CD4-positive, alpha-beta T cell (primary cell): ENCODE measurements around the gene PGR. TPM values are rescaled to one million over a fixed set of nuclear protein-coding genes. Genes with fewer than 3 reads are reported as not detected.

Experiments
- ATAC-seq: fragments of 200-7000 bp; cut with Tn5 transposase; one replicate; pipeline ENCODE4 v1.10.0; 2022; ENCODE audit warnings: mild to moderate bottlenecking; ENCODE audit not compliant: poor library complexity
- CTCF ChIA-PET: fragments of 350-600 bp; sonication (Branson Sonifier 250); formaldehyde crosslinking; loops from one replicate; lab custom pipeline; 2021; ENCODE audit warnings: antibody characterized with exemption, inconsistent platforms; lab: Charles Lee
- POLR2A ChIA-PET: fragments of 350-600 bp; sonication (Branson Sonifier 250); formaldehyde crosslinking; loops from one replicate; lab custom pipeline; 2021; ENCODE audit warnings: antibody characterized with exemption, inconsistent platforms; lab: Charles Lee
- DNase-seq, 14 experiments: peaks; one replicate each; pipeline ENCODE4 v3.0.0-alpha.2; 2013 to 2020; ENCODE audit warnings: mixed read lengths in 2 of 14
- H3K27ac ChIP-seq, 2 donors: one replicate each; pipeline versions ENCODE4 v1.5.1 to v1.7.0; 2013; ENCODE audit warnings: low read length in 2 of 2, low read depth in 1 of 2, mild to moderate bottlenecking in 1 of 2
- H3K27me3 ChIP-seq, 2 experiments: 1 replicate in 1 of 2; 2 replicates in 1 of 2; pipeline versions ENCODE4 v1.6.1 to v1.7.0; 2013; ENCODE audit warnings: low read length in 2 of 2, control low read depth in 1 of 2, mild to moderate bottlenecking in 1 of 2, moderate library complexity in 1 of 2; ENCODE audit not compliant: insufficient read depth in 2 of 2, control insufficient read depth in 1 of 2
- H3K36me3 ChIP-seq: one replicate; pipeline ENCODE4 v1.6.1; 2013; ENCODE audit warnings: low read length, control low read depth; ENCODE audit not compliant: insufficient read depth
- H3K4me1 ChIP-seq: one replicate; pipeline ENCODE4 v1.6.1; 2013; ENCODE audit warnings: low read length, control low read depth; ENCODE audit not compliant: insufficient read depth
- H3K4me3 ChIP-seq: one replicate; pipeline ENCODE4 v1.5.1; 2013; ENCODE audit warnings: mild to moderate bottlenecking, low read length, moderate library complexity
- H3K9me3 ChIP-seq, 2 experiments: 1 replicate in 1 of 2; 2 replicates in 1 of 2; pipeline versions ENCODE4 v1.6.1 to v1.7.0; 2013; ENCODE audit warnings: low read length in 2 of 2, mild to moderate bottlenecking in 2 of 2, control low read depth in 1 of 2, moderate library complexity in 1 of 2; ENCODE audit not compliant: control insufficient read depth in 1 of 2, insufficient read depth in 1 of 2
- H3K27ac Mint-ChIP-seq: one replicate; pipeline ENCODE4 v1.8.0; 2020; ENCODE audit warnings: mixed read lengths
- H3K27me3 Mint-ChIP-seq: one replicate; pipeline ENCODE4 v1.8.0; 2021; ENCODE audit warnings: mixed read lengths
- H3K36me3 Mint-ChIP-seq: one replicate; pipeline ENCODE4 v1.8.0; 2021; ENCODE audit warnings: low read depth, mixed read lengths
- H3K4me1 Mint-ChIP-seq: one replicate; pipeline ENCODE4 v1.8.0; 2021; ENCODE audit warnings: low read depth, mixed read lengths
- H3K4me3 Mint-ChIP-seq: one replicate; pipeline ENCODE4 v1.8.0; 2020; ENCODE audit warnings: mild to moderate bottlenecking, mixed read lengths
- H3K9me3 Mint-ChIP-seq: one replicate; pipeline ENCODE4 v1.8.0; 2020; ENCODE audit warnings: mixed read lengths
- intact Hi-C, 2 experiments: fragments of 100-400 bp; cut with DNase I in 1 of 2; cut with micrococcal nuclease in 1 of 2; formaldehyde crosslinking; loops; one replicate each; pipeline versions ENCODE4 v1.15.1 to v1.9.0; 2023 to 2025; cut with DNase I, micrococcal nuclease
- total RNA-seq, 174 experiments: library from RNA in 2 of 174; stranded (reverse) in 2 of 174; gene quantifications; one replicate each; pipeline ENCODE4 v1.2.3 and lab custom pipeline; 2021 to 2026
- TF ChIP-seq, protein P1 (sequence below): fragments of 200-600 bp; IDR thresholded peaks from one replicate; pipeline ENCODE4 v1.8.0; 2022; ENCODE audit warnings: antibody characterized with exemption, mild to moderate bottlenecking

The PGR gene
- total RNA-seq, 2 experiments from 2014 or later = not detected

DNA sequence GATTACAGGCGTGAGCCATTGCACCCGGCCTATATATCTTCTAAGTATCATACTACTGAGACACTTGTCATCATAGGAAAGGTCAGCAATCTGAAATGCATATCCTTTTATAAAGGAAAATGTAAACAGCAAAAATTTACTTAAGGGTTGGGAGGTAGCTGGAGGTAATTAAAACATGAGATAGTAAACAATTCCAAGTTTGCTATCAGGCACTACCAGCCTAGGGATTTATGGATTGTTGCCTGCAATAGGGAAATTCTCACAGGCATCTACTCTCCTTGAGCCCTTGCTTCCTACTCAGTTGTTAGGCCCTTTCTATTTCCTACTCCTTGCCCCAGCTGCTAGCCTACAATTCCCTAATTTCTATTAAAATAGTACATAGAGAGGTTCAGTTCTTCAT is 16.1 kb downstream of the PGR start:
- no peaks in the 10 kb centered on the region for H3K36me3 ChIP-seq
- H3K4me3 ChIP-seq = no peak overlapping the region
- peaks cover 10% of the 10 kb centered on the region for H3K9me3 Mint-ChIP-seq
- H3K4me3 Mint-ChIP-seq = no peak overlapping the region
- TF ChIP-seq, protein P1, sequence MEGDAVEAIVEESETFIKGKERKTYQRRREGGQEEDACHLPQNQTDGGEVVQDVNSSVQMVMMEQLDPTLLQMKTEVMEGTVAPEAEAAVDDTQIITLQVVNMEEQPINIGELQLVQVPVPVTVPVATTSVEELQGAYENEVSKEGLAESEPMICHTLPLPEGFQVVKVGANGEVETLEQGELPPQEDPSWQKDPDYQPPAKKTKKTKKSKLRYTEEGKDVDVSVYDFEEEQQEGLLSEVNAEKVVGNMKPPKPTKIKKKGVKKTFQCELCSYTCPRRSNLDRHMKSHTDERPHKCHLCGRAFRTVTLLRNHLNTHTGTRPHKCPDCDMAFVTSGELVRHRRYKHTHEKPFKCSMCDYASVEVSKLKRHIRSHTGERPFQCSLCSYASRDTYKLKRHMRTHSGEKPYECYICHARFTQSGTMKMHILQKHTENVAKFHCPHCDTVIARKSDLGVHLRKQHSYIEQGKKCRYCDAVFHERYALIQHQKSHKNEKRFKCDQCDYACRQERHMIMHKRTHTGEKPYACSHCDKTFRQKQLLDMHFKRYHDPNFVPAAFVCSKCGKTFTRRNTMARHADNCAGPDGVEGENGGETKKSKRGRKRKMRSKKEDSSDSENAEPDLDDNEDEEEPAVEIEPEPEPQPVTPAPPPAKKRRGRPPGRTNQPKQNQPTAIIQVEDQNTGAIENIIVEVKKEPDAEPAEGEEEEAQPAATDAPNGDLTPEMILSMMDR = no peak
- no peak overlapping the region for H3K27ac Mint-ChIP-seq
- CTCF ChIA-PET = no interaction called here
- no peaks in the 10 kb centered on the region for H3K36me3 Mint-ChIP-seq
- H3K27me3 Mint-ChIP-seq = no peaks in the 10 kb centered on the region
- no peaks in the 10 kb centered on the region for H3K4me1 Mint-ChIP-seq
- intact Hi-C loops = no loop called here
- ATAC-seq = no peak
- peaks cover 0 to 3% of the 10 kb centered on the region in 2 experiments for H3K9me3 ChIP-seq
- no peak overlapping the region for H3K27ac ChIP-seq
- H3K27me3 ChIP-seq = no peaks in the 10 kb centered on the region
- DNase-seq = no peak
- POLR2A ChIA-PET = no interaction called here
- H3K4me1 ChIP-seq = no peaks in the 10 kb centered on the region

DNA sequence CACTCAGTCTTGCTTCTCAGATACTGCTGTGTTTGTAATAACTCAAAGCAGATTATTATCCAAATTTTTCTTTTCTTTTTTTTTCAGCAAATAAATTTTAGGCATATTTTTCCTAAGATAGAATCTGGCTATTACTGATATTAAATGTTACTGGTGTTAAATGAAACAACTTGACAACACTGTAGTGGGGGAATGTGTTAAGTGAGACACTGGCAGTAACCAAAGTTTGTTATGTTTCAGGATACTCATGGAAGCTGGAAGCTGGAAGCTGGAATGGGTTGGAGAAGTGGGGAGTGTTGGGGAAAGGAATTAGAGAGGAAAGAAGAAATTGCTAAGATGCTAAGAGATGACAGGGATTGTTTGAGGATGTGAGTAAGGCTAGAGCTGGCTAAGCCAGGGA is 24.9 kb downstream of the PGR start:
- DNase-seq = no peak
- Histone ChIP-seq H3K27me3 (no peaks in the 10 kb centered on the region), H3K4me3 (no peak overlapping the region), H3K9me3 (peaks cover 0 to 3% of the 10 kb centered on the region in 2 experiments), H3K27ac (no peak overlapping the region), H3K36me3 (no peaks in the 10 kb centered on the region), H3K4me1 (no peaks in the 10 kb centered on the region)
- H3K27ac Mint-ChIP-seq = no peak overlapping the region
- POLR2A ChIA-PET = no interaction called here
- H3K27me3 Mint-ChIP-seq = no peaks in the 10 kb centered on the region
- no peak overlapping the region for H3K4me3 Mint-ChIP-seq
- TF ChIP-seq, protein P1 = no peak
- peaks cover 7% of the 10 kb centered on the region for H3K9me3 Mint-ChIP-seq
- intact Hi-C loops = no loop called here
- no peaks in the 10 kb centered on the region for H3K4me1 Mint-ChIP-seq
- ATAC-seq = no peak
- no peaks in the 10 kb centered on the region for H3K36me3 Mint-ChIP-seq
- CTCF ChIA-PET = no interaction called here

DNA sequence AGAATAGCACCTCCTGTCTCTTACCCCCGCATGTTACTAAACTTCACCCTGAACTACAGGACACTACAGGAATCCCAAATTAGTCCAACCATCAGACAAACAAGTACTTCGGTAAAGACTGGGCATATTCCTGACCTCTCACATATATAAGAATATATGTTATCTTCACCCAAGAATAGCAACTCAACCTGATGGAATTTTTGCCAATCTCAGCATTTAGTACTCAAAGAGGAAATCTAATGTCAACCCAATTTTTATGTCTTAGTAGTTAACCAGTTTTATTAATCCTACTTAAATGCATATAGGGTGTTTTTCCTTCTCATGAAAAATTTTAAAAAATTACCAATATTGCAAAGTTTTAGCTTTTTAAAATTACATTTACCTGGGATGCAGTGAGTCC is 26.2 kb downstream of the PGR start:
- no peaks in the 10 kb centered on the region for H3K36me3 ChIP-seq
- no peaks in the 10 kb centered on the region for H3K4me1 ChIP-seq
- ATAC-seq (no peak), DNase-seq (no peak)
- H3K9me3 ChIP-seq = peaks cover 0 to 3% of the 10 kb centered on the region in 2 experiments
- no peak overlapping the region for H3K4me3 Mint-ChIP-seq
- H3K4me1 Mint-ChIP-seq = no peaks in the 10 kb centered on the region
- no peak overlapping the region for H3K27ac ChIP-seq
- H3K4me3 ChIP-seq = no peak overlapping the region
- ChIA-PET CTCF (no interaction called here), POLR2A (no interaction called here)
- intact Hi-C loops = no loop called here
- TF ChIP-seq, protein P1 = no peak
- H3K27me3 ChIP-seq = no peaks in the 10 kb centered on the region
- no peak overlapping the region for H3K27ac Mint-ChIP-seq
- H3K27me3 Mint-ChIP-seq = no peaks in the 10 kb centered on the region
- H3K36me3 Mint-ChIP-seq = no peaks in the 10 kb centered on the region
- H3K9me3 Mint-ChIP-seq = peaks cover 5% of the 10 kb centered on the region
